HepG2 (cell line): ENCODE measurements around the gene LIMK2. TPM values are rescaled to one million over a fixed set of nuclear protein-coding genes. Genes with fewer than 3 reads are reported as not detected.

Experiments
- AHR ChIP-seq: IDR thresholded peaks from 2 replicates; pipeline ENCODE4 v1.6.1; 2018; ENCODE audit warnings: missing genetic modification reagents, missing compliant biosample characterization
- BHLHE40 ChIP-seq: IDR thresholded peaks from 2 replicates; pipeline ENCODE4 v1.6.1; 2011; ENCODE audit warnings: low read length, improper control_type of control experiment
- CHCHD3 ChIP-seq: sonication (generic); formaldehyde crosslinking; IDR thresholded peaks from 2 replicates; pipeline ENCODE4 v1.8.0; 2022; ENCODE audit warnings: mild to moderate bottlenecking, missing genetic modification reagents, moderate library complexity
- KDM5A ChIP-seq: fragments of 200-600 bp; sonication (generic); IDR thresholded peaks from 2 replicates; pipeline ENCODE4 v1.7.0; 2018; ENCODE audit warnings: antibody characterized with exemption, mild to moderate bottlenecking, low read length, borderline replicate concordance
- MTF2 ChIP-seq: sonication (generic); formaldehyde crosslinking; IDR thresholded peaks from 2 replicates; pipeline ENCODE4 v1.5.0; 2020; ENCODE audit warnings: missing genetic modification reagents, borderline replicate concordance
- SIN3B ChIP-seq: fragments of 150-350 bp; IDR thresholded peaks from 2 replicates; pipeline ENCODE4 v1.6.1; 2014; ENCODE audit warnings: low read length
- SP5 ChIP-seq: IDR thresholded peaks from 2 replicates; pipeline ENCODE4 v1.6.1; 2016; ENCODE audit warnings: low read depth, borderline replicate concordance
- TBL1XR1 ChIP-seq: fragments of 150-350 bp; IDR thresholded peaks from 2 replicates; pipeline ENCODE4 v1.6.1; 2014; ENCODE audit warnings: borderline replicate concordance, low read length; ENCODE audit not compliant: partially characterized antibody
- TGIF2 ChIP-seq: IDR thresholded peaks from 2 replicates; pipeline ENCODE4 v1.6.1; 2016; ENCODE audit warnings: control low read depth, missing compliant biosample characterization
- ZFAT ChIP-seq: sonication (generic); formaldehyde crosslinking; conservative IDR thresholded peaks from 2 replicates; pipeline ENCODE4 v1.8.1; 2023; ENCODE audit warnings: missing genetic modification reagents, inconsistent platforms
- polyA plus RNA-seq, 8 experiments: library from polyadenylated mRNA; depleted of rRNA in 3 of 8; stranded (reverse) in 7 of 8; unstranded in 1 of 8; fragments of >200 nt; fragmentation: Illumina TruSeq in 4 of 8; extraction: Trizol in 4 of 8; gene quantifications; 2 replicates each; pipeline versions ENCODE4 v1.2.1 to v1.2.3, GENCODE V29; 2011 to 2016; ENCODE audit warnings: low read depth in 4 of 8, missing spikeins in 1 of 8, mixed read lengths in 1 of 8; ENCODE audit not compliant: insufficient read depth in 1 of 8
- total RNA-seq, 5 experiments: library from RNA; depleted of rRNA; stranded (reverse); fragments of >200 nt; fragmentation: Illumina TruSeq; extraction: Trizol; gene quantifications; 2 replicates each; pipeline ENCODE4 v1.2.3, GENCODE V29; 2016; ENCODE audit warnings: low read depth in 1 of 5
- TF ChIP-seq, protein P1 (sequence below): sonication (generic); formaldehyde crosslinking; IDR thresholded peaks from 2 replicates; pipeline ENCODE4 v1.4.0; 2020; ENCODE audit warnings: missing genetic modification reagents, borderline replicate concordance
- TF ChIP-seq, protein P2 (sequence below): sonication (generic); formaldehyde crosslinking; IDR thresholded peaks from 2 replicates; pipeline ENCODE4 v1.4.0; 2020; ENCODE audit warnings: mild to moderate bottlenecking, missing genetic modification reagents
- TF ChIP-seq, protein P3 (sequence below), 2 experiments: sonication (generic) in 1 of 2; formaldehyde crosslinking in 1 of 2; IDR thresholded peaks; 2 replicates each; pipeline versions ENCODE4 v1.6.1 to v1.9.0; 2014 to 2022; ENCODE audit warnings: antibody characterized with exemption in 1 of 2, borderline replicate concordance in 1 of 2, inconsistent platforms in 1 of 2, low read depth in 1 of 2, missing genetic modification reagents in 1 of 2

Gene LIMK2
- total and polyA plus RNA-seq, 2 of the 13 experiments (the other 11 are each of a cell fraction or from before 2014, with no cell fraction given) = 20.9 to 29.8 TPM

DNA sequence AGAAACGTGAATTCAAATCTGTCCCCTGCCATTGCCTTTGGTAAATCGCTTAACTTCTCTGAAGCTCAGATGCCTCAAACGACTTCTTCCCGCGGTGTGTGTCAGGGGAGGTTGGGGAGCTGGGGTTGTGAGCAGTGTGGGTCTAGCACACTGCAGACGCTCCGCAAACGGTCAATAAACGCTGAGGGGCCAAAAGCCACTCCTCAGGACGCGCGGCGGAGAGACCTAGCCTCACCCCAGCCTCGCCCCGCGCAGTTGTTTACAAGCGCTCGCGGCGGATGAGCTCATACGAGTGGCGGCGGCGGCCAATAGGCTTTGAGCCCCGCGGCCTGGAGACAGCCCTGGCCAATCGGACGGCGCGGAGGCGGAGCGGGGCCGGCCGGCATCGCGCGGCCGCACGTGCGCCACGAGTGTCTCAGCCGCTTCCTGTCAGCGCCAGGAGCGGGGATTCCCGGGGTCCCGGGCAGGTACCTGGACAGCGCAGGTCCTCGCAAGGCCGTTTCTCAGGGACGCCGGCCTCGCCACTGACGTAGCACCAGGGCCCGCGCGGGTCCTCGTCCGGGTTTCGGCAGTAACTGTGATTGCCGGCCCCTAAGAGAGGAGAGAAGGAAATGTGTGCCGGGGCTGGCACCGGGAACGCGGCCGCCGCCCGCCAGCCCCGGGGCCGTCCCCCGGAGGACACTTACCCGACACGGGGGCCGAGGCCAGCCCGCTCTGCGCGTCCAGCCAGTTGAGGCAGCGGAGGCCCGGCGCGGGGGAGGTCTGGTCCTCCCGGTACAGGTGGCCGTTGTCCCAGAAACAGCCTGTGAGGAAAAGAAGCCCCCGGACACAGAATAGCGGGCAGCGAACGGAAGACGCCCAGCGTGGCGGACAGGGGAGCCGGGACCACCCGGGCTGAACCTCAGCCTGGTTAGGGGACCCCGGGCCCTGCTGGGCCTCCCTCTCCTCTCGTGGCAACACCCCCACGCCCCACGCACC, 78.7 kb downstream of the LIMK2 start (continued):
- TF ChIP-seq, protein P1, sequence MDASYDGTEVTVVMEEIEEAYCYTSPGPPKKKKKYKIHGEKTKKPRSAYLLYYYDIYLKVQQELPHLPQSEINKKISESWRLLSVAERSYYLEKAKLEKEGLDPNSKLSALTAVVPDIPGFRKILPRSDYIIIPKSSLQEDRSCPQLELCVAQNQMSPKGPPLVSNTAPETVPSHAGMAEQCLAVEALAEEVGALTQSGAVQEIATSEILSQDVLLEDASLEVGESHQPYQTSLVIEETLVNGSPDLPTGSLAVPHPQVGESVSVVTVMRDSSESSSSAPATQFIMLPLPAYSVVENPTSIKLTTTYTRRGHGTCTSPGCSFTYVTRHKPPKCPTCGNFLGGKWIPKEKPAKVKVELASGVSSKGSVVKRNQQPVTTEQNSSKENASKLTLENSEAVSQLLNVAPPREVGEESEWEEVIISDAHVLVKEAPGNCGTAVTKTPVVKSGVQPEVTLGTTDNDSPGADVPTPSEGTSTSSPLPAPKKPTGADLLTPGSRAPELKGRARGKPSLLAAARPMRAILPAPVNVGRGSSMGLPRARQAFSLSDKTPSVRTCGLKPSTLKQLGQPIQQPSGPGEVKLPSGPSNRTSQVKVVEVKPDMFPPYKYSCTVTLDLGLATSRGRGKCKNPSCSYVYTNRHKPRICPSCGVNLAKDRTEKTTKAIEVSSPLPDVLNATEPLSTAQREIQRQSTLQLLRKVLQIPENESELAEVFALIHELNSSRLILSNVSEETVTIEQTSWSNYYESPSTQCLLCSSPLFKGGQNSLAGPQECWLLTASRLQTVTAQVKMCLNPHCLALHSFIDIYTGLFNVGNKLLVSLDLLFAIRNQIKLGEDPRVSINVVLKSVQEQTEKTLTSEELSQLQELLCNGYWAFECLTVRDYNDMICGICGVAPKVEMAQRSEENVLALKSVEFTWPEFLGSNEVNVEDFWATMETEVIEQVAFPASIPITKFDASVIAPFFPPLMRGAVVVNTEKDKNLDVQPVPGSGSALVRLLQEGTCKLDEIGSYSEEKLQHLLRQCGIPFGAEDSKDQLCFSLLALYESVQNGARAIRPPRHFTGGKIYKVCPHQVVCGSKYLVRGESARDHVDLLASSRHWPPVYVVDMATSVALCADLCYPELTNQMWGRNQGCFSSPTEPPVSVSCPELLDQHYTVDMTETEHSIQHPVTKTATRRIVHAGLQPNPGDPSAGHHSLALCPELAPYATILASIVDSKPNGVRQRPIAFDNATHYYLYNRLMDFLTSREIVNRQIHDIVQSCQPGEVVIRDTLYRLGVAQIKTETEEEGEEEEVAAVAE = no peak; the same call in 1 of the 2 replicates
- no peak for TF ChIP-seq CHCHD3 (CRISPR knock-in tag)
- no peak for TF ChIP-seq MTF2
- no peak for TF ChIP-seq TBL1XR1
- no peak for TF ChIP-seq ZFAT (CRISPR knock-in tag)
- TF ChIP-seq AHR (CRISPR knock-in tag) = 0 out of 2 replicates have a peak, but pooled peaks have one; percentile 38
- peak; percentile 99 for TF ChIP-seq BHLHE40
- no peak for TF ChIP-seq KDM5A
- peak; percentile 74 for TF ChIP-seq SP5 (CRISPR knock-in tag)
- TF ChIP-seq, protein P2, sequence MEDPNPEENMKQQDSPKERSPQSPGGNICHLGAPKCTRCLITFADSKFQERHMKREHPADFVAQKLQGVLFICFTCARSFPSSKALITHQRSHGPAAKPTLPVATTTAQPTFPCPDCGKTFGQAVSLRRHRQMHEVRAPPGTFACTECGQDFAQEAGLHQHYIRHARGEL (CRISPR knock-in tag) = peak; percentile 61; the same call in 1 of the 2 replicates
- TF ChIP-seq SIN3B = no peak
- TF ChIP-seq, protein P3, sequence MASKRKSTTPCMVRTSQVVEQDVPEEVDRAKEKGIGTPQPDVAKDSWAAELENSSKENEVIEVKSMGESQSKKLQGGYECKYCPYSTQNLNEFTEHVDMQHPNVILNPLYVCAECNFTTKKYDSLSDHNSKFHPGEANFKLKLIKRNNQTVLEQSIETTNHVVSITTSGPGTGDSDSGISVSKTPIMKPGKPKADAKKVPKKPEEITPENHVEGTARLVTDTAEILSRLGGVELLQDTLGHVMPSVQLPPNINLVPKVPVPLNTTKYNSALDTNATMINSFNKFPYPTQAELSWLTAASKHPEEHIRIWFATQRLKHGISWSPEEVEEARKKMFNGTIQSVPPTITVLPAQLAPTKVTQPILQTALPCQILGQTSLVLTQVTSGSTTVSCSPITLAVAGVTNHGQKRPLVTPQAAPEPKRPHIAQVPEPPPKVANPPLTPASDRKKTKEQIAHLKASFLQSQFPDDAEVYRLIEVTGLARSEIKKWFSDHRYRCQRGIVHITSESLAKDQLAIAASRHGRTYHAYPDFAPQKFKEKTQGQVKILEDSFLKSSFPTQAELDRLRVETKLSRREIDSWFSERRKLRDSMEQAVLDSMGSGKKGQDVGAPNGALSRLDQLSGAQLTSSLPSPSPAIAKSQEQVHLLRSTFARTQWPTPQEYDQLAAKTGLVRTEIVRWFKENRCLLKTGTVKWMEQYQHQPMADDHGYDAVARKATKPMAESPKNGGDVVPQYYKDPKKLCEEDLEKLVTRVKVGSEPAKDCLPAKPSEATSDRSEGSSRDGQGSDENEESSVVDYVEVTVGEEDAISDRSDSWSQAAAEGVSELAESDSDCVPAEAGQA (IDR thresholded peaks at IDR 0.05; ENCODE audit: low read depth) = no peak
- TF ChIP-seq, protein P3 (CRISPR knock-in tag; IDR thresholded peaks at IDR 0.05; ENCODE audit: borderline replicate concordance) = peak; percentile 82; the same call in 1 of the 2 replicates
- TF ChIP-seq TGIF2 (CRISPR knock-in tag) = peak; percentile 71; the same call in 1 of the 2 replicates
